NCI-H524 (cell line): ENCODE measurements around the gene FGFR1OP2.
"Not testable (repeated sequence)": the region's sequence is repeated elsewhere in the genome, so short reads cannot be mapped to it uniquely, and the experiment has no call there.

ENCODE experiments used
- DNase-seq, 2 experiments: peaks; one replicate each; lab custom pipeline; 2025; lab: John Stamatoyannopoulos, UW

The FGFR1OP2 gene

DNA sequence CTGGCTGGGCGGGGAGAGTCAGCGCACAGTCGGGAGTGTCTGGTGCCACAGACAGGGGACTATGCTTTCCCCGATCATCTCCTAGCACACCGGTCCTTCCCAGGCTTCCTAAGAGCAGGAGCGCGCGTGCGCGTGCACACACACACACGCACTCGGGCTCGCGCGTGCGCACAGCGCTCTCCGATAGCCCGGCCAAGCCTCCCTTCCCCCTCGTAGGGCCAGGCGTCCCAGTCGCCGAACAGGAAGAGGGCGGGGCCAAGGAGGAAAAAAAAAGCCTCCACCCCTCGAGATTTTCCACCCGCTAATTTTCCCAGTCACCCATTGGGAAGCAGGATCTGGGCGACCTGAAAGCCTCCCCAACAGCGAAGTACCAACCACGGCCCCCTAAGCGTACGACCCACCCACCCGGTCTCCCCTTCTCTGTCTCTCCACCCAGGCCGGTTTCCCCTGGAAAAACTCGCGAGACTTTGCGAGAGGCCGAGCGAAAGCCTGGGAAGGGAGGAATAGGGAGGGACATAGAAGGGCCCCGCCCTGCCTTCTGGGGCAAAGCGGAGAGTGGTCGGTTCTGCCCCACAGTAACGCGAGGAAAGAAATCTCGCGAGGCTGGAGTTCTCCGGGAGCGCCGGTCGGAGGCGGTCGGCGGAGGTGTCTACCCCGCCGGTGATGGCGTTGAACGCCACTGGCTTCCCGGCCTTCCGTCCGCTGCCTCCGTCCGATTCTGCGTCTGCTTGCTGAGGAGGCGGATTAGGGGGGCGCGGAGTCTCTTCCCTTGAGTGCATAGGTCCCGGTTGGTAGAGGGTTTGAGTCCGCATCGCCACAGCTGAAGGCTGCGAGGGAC lies at the start of gene FGFR1OP2, which contains the start of gene INTS13:
Gene FGFR1OP2 (plus strand): TSS at position 608 of the 838 bp plus-strand sequence. CDS start 15,689 bp downstream, outside the sequence.
Gene INTS13 (minus strand): TSS at position 119 of the 838 bp plus-strand sequence. CDS start 1,178 bp downstream, outside the sequence.
- DNase-seq: peak; percentile 97 to 98

DNA sequence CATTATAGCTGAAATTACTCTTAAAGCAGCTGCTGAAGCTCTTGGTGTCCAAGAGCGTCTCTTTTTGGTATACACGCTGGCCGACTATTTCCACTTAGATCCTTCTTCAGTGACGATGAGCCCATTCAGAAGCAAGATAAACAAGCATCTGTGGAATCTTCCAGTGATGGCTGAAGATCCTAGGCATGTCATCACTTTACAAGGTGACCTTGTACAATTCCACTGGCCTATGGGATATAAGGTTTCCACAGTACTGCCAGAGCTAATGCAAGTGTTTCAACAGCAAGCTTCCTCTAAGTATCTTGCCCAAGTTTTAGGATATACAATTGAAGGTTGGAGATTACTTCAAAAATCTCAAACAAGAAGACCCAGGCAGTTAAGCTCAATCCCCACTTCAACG lies 47.5 kb upstream of the FGFR1OP2 start:
- no peak for DNase-seq

DNA sequence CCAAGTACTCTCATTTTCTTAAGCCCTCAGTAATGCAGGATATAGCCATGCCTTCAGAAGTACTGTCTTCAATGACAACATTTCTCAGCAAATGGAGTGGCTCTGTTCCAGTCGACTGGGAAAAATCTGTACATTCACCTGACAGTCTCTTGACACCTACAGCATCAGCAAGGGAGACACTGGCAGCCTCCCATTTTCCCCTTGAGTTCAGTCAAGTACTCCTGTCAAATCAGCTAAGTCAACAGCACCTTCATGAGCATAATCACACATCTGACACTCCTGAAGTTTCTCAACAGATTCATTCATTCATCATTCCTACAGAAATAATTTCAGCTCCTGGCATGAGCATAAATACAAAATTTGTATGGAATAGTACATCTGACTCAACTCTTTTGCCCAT lies 46.6 kb upstream of the FGFR1OP2 start:
- DNase-seq: no peak

DNA sequence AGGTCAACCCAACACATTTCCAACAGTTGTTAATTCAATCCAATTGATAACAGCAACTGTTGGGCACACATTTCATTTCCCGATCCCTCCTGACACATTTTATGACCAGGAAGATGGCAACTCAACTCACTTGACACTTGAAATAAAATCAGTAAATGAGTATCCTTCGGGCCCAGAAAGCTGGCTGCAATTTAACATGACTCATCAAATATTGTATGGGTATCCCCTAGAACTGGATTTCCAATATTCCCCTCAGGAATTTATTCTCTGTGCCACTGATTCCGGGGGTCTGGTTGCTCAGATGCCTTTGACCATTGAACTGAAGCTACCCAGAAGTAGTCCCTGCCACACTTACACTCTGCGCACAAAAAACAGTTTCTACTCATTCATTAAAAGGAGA lies 42.6 kb upstream of the FGFR1OP2 start:
- no peak for DNase-seq

DNA sequence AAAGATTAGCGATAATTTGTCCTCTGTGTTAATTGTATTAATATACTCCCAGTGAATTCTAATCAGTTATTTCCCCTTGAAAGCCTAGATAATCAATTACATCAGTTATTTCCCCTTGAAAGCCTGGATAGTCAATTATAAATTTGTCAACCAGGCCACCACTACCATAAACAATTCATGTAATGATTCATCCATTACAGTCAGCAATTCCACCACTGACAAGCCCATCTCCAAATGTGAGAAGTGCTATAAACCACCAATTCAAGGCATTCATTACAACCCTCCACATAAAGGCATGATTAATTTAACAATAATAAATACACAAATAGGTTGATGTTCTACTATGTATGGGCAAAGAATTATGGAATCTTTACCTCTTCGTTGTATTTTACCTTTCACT lies 41.4 kb upstream of the FGFR1OP2 start:
- DNase-seq: no peak

DNA sequence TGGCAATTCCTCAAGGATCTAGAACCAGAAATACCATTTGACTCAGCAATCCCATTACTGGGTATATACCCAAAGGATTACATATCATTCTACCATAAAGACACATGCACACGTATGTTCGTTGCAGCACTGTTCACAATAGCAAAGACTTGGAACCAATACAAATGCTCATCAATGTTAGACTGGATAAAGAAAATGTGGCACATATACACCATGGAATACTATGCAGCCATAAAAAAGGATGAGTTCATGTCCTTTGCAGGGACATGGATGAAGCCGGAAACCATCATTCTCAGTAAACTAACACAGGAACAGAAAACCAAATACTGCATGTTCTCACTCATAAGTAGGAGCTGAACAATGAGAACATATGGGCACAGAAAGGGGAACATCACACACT lies 34.9 kb upstream of the FGFR1OP2 start:
- not testable (repeated sequence) for DNase-seq

DNA sequence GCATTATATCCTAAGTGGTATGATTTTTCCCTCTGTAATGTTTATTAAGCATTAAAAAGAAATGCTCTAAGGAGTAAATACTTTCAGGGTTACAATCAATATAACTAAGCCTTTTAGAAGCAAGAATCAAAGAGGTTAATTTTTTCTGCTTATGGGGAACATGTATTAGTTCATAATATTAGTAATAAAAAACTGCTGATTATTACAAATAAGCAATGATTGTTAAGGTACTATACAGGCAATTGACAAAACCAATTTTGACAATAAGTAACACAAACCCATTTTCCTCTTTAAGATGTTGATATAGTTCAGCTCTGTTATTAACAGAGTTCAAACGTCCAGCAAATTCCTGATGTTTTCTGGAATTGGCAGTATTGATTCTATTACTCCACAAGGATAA lies 32.2 kb upstream of the FGFR1OP2 start:
- DNase-seq: no peak

DNA sequence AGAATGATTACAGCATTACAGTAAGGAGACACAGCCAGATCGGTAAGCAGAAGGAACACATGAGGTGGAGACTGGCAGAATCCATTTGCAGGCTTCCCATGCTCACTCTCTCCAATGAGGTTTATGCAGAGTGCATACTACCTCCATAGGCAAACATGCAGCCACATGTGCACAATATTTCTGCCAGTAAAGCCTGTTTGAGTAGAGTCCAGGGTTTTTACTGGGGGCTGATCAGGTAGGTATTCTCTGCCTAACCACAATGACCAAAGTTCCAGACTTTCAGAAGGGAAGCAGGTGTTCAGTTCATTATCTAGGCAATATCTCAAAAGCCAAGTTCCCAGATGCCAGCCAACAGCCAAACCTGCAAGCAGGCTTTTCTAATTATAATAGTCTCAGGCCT lies 31.6 kb upstream of the FGFR1OP2 start:
- peak in 1 of 2 experiments; percentile 44 for DNase-seq

DNA sequence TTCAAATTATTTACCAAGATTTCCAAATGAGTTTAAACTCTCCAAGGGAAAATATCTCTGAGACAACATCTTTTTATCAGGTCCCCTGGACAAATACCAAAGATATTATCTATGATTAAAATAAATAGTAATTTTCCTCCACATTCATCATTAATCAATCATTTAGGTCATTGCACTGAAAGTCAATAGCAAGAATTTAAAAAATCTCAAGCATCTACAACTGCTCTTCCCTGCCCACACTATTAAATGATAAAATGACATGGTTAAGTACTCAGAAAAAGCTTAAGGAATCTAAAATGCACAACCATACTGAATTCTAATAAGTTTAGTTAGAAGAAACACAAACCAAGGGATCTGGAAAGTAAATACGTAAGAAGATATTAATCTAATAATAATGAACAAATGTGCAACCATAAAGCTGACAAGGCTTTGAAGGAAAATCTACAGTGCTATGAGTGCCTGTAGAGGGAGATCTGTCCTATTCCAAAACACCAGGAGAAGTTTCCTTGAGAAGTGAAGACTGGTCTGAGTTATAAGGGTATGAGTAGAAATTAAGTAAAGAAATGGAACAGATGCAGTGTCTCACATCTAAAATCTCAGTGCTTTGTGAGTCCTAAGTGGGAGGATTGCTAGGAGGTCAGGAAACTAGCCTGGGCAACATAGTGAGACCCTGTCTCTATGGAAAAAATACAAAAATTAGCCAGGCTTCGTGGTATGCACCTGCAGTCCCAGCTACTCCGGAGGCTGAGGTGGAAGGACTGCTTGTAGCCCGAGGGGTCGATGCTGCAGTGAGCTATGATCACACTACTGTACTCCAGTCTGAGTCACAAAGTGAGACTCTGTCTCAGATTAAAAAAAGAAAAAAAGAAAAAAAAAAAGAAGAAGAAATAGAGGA lies 19.7 kb upstream of the FGFR1OP2 start:
- DNase-seq: no peak

DNA sequence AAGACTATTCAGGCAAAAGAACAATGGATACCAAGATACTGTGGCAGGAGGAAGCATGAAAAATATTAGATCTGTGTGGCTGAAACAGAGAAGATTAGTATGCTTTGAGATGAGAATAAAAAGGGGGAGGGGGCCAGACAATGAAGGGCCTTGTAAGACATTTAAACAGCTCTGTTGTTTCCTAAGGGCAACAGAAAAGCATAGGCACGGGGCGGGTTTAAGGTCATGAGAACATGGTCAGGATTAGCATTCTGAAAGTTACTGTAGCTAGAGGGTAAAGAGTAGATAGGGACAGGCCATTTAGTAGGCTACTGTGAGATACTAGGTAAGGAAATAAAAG lies 19.1 kb upstream of the FGFR1OP2 start:
- DNase-seq: no peak

DNA sequence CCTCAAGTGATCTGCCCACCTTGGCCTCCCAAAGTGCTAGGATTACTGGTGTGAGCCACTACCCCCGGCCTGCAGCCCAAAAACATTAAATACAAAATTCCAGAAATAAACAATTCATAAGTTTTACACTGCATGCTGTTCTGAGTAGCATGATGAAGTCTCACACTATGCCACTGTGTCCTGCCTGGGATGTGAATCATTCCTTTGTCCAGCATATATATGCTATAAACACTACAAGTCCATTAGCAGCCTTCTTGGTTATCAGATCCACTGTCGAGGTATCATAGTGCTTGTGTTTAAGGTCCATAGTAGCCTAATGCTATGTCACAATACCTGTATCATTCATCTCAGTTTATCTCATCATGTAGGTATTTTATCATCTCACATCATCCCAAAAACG lies 16.4 kb upstream of the FGFR1OP2 start:
- no peak for DNase-seq

DNA sequence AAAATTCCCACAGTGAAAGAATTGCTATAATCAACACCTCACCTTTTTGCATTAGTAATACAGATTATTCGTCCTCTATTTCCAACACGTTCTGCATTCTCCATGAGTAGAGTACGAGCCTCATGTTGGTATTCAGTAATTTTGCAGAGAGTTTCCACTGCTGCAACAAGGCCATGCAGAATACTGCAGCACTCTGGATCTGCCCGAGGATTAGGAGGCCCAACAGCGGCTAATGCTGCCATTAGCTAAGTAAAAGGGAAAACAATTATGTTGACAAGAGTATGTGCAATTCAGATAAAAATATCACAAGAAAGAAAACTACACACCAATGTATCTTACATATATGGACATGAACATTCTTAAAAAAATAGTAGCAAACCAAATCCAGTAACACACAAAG lies 9.6 kb upstream of the FGFR1OP2 start:
- DNase-seq: no peak

DNA sequence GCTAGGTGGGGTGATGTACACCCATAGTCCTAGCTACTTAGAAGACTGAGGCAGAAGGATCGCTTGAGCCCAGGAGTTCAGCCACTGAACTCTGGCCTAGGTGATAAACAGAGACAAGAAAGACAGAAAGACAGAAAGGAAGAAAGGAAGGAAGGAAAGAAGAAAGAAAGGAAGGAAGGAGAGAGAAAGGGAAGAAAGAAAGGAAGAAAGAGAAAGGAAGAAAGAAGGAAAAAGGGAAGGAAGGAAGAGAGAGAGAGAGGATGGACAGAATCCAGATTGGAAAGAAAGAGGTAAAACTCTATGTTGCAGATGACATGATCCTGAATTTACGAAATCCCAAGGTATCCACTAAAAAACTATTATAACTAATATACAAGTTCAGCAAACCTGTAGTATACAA lies 8.7 kb upstream of the FGFR1OP2 start:
- DNase-seq: no peak

DNA sequence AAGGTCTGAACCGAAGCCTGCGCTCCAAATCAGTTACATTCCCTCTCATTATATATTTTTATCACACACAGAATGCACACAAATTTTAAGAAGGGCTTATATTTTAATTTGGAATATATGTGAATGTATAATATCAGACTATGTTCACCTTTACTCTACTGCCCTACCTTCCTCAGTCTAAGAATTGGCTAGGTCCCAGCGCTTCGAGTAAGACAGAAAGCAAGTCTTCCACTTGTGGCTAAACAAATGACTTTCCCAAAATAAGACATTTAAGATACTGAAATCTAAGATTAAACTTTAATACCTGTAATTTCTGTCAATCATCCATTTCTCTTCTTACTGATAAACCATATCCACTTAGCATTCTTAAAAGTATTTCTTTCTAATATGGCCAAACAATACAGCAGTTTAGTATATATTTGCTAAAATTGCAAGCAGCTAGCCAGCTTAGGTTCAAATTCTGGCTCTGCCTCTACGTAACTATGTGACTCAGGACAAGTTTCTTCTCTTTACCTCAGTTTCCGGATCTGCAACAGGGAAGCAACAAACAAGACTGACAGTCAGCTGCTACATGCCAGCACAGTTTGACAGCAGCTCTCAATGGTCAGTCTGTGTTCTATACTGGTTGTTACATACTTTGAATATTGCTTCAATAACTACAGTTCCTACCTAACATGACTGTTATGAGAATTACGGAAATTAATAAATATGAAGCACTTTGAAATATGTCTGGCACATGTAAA lies 2.5 kb upstream of the FGFR1OP2 start:
- no peak for DNase-seq

DNA sequence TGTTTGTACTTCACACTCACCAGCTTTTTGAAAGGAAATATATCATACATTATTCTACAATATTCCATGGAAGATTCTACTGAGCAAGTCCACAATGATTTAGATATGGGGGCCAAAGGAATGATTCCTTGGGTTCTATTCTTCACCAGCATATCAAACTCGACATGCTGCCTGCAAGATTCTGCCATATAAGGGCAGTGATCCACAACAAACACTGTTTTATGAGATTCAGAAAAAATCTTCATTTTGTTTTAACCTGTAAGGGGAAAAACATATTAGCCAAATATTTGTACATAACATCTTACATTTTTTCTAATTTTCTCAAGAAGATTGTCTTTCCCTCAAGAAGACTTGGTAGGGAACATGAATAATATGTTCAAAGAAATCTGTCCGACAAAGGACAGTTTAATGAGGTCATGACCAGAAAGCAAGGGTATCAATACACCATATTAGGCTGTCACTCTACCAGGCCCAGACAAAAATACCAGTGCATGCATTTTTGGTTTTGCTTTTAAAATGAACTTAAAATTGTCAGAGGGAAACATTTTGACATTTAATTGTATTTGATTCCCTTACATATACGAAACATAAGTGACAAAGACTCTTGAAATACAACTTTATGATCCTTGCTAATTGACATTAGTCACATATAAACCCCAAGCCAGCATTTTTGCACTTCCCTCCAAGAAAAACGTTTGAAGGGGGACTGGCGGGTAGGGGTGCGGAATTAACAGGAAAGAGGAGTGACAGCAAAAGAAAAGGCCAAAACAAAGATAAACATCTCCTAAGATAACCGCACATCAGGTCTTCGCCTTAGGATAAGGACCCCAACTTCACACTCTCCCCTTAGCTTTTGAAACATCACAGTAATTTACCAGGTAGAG lies 1.5 kb upstream of the FGFR1OP2 start:
- no peak for DNase-seq

DNA sequence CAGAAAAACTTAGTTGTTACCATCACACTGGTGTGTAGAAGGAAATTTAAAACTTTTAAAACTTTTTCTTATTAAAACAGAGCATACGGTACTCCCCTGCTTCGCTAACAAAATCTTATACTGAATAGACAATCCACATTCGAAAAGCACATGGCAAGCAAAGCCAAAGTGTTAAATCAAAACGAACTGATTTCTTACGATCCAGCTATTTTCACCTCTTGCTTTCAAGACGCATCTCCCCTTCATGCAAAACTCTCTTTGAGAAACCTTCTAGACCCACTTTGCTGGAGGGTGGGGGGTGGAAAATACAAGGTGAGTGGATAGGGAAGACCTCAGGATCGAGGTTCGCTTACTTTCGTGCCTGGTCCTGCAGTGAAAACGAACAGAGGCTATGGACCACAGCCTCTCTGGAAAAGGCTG lies 817 bp upstream of the FGFR1OP2 start:
- no peak for DNase-seq

DNA sequence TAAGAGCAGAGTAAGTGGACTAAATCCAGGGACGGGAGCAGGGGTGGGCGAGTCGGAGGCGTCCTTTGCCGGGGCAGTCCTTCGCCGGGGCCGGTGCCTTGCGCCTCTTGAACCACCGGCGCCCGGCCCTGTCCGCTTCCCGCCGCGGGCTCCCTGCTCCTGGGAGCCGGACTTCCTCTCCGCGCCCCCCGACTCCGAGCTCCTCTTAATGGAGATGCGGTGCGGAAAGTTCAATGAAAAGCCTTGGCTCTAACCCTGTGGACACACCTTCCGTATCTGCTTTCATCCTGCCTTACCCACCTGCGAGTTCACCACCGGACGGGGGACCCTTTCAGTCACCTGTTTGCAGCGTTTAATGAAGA lies 412 bp downstream of the FGFR1OP2 start:
- DNase-seq: peak in 1 of 2 experiments; percentile 39

DNA sequence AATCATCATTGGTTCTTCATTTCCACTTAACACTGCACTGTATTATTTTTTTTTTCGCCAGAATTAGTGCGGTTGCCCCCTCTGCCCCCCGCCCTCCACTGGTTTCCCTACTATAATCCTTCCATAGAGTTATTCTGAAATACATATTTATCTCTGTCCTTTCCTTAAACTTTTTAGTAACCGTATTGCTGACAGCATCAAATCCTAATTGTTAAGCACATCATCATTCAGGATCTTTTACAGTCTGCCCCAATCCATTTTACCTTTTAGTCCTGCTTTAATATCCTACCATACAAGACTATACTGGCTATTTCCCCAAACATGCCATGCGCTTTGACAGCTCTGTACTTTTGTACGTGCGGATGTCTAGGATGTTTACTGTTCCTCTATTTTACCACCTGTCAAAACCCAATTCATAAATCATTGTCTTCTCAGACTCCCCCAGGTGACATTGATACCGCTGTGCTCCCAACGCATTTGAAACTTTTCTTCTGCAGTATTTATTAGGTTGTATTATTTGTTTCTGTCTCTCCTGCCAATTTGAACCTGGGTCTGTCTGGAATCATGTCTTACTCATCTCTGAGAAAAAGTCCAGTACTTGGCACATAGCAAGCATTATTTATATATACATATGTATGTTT lies 1.0 kb downstream of the FGFR1OP2 start:
- DNase-seq: peak in 1 of 2 experiments; percentile 16

DNA sequence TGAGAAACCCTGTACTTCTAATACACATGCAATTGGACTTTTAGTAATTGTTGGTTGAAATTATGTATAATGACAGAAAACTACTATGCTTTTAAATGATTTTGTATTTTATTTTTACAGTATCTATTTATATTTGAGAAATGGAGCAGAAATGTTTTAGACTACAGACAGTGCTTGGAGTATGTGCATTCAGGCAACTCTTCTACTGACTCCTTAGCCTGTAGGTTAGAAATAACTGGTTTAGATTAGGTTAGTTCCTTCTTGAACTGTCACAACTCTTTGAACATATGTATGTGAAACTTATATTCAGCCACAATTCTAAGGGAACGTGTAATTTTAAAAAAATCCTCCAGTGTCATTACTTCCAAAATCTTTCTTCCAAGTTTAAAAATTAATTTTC lies 1.7 kb downstream of the FGFR1OP2 start:
- DNase-seq: no peak

DNA sequence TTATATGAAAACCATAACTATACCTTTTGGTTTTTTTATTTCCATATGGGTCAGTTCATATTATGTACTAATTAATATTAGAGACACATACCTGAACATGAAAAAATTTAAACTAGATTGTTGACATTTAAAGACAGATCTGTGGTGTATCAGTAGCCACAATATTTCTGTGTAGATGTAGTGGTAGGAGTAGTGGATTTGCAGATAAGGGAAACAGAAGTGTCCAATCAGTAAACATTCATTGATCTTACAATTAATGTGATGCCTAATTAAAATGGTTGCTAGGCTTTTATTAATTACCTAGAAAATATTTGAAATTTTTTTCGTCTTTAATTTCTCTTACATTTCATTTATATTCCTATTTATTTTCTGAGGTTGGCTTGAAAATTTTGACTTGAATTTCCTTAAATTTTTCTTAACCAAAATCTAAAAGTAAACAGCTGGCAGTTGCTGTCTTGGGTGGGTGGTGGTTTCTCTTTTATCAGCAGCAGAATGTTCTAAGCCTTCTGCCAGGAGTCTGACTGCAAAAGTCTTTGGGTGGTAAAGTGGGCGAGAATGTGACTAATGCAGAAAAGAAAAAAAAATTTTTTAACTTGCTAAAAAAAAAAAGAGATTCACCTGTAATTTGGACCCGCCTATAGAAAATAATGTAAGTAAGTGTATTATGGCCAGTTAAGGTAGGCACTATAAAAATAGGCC lies 2.4 kb downstream of the FGFR1OP2 start:
- no peak for DNase-seq
